ENCODE data around the gene NT5DC4.

Gene NT5DC4

DNA sequence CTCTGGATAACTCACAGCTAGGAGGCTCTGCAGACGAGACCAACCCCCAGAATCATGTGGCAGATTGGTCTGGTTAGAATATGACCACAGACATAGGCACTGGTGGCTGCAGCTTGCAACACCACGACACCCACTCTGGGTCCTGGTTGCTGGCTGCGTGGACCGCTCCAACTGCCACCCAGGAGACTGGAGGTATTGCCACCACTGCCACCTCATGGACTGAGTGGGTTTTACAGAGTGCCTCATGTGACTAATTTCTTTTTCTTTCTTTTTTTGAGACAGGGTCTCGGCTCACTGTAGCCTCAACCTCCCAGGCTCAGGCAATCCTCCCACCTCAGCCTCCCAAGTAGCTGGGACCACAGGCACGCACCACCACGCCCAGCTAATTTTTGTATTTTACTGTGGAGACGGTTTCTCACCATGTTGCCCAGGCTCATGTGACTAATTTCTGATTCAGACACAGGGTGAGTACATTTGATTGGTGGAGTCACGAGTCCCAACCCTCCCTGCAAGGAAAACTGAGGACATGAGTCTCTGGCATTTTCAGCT lies 29.9 kb upstream of the NT5DC4 start:
- peaks cover 8% of the 10 kb centered on the region for H3K4me1 ChIP-seq (ENCODE audit: control insufficient read depth, low read length)
- no peaks in the 10 kb centered on the region for H3K79me2 ChIP-seq (ENCODE audit: control insufficient read depth, low read length)
- no peaks in the 10 kb centered on the region for H4K20me1 ChIP-seq (ENCODE audit: control insufficient read depth, insufficient read depth, low read depth, low read length)
- TF ChIP-seq EZH2phosphoT487 (IDR thresholded peaks at IDR 0.05; ENCODE audit: borderline replicate concordance, low read length), result no peak
- TF ChIP-seq, protein P1, sequence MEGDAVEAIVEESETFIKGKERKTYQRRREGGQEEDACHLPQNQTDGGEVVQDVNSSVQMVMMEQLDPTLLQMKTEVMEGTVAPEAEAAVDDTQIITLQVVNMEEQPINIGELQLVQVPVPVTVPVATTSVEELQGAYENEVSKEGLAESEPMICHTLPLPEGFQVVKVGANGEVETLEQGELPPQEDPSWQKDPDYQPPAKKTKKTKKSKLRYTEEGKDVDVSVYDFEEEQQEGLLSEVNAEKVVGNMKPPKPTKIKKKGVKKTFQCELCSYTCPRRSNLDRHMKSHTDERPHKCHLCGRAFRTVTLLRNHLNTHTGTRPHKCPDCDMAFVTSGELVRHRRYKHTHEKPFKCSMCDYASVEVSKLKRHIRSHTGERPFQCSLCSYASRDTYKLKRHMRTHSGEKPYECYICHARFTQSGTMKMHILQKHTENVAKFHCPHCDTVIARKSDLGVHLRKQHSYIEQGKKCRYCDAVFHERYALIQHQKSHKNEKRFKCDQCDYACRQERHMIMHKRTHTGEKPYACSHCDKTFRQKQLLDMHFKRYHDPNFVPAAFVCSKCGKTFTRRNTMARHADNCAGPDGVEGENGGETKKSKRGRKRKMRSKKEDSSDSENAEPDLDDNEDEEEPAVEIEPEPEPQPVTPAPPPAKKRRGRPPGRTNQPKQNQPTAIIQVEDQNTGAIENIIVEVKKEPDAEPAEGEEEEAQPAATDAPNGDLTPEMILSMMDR (IDR thresholded peaks at IDR 0.05; ENCODE audit: low read depth, low read length, poor library complexity, severe bottlenecking), result peak; percentile 71
- no peaks in the 10 kb centered on the region for H3K36me3 ChIP-seq (ENCODE audit: control insufficient read depth, low read length)
- no peaks in the 10 kb centered on the region for H3F3A ChIP-seq (ENCODE audit: control insufficient read depth, insufficient read depth)
- H3K27ac ChIP-seq (ENCODE audit: low read depth, low read length), result no peak overlapping the region
- H3K4me3 ChIP-seq (ENCODE audit: low read length), result no peak overlapping the region; the same call in 1 of the 2 replicates
- H3K4me2 ChIP-seq (ENCODE audit: low read length), result peak overlapping the region; percentile 36
- H3K9me2 ChIP-seq (replicated peaks; ENCODE audit: control insufficient read depth, low read length), result no peaks in the 10 kb centered on the region
- peaks cover 14% of the 10 kb centered on the region for H3K27me3 ChIP-seq (ENCODE audit: control insufficient read depth, low read length)
- H3K9me3 ChIP-seq (ENCODE audit: control insufficient read depth, insufficient read depth, low read length), result no peaks in the 10 kb centered on the region

DNA sequence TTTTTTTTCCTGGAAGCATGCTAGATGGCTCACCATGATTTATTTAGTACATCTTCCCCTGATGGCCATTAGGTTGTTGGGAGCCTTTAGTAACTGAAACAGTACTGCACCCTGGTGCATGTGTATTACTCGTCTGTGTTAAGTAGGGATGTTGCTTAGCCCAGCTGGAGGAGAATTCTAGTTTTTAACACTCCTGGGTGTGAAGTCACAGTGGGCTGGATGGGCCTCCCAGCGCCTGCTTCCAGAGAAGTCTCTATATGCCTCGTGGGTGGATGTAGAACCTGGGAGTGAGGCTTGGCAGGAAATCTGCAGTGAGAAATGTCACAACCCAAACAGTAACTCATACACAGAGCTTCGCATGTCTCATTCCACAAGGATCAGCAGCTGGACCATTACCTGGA lies 28.9 kb upstream of the NT5DC4 start:
- no peak overlapping the region for H3K4me3 ChIP-seq (ENCODE audit: low read length)
- no peak overlapping the region for H3K4me2 ChIP-seq (ENCODE audit: low read length)
- H3K36me3 ChIP-seq (ENCODE audit: control insufficient read depth, low read length), result no peaks in the 10 kb centered on the region
- H4K20me1 ChIP-seq (ENCODE audit: control insufficient read depth, insufficient read depth, low read depth, low read length), result no peaks in the 10 kb centered on the region
- no peaks in the 10 kb centered on the region for H3K79me2 ChIP-seq (ENCODE audit: control insufficient read depth, low read length)
- peaks cover 3% of the 10 kb centered on the region; the same call in 1 of the 2 replicates for H3K4me1 ChIP-seq (ENCODE audit: control insufficient read depth, low read length)
- no peaks in the 10 kb centered on the region for H3K9me3 ChIP-seq (ENCODE audit: control insufficient read depth, insufficient read depth, low read length)
- TF ChIP-seq EZH2phosphoT487 (IDR thresholded peaks at IDR 0.05; ENCODE audit: borderline replicate concordance, low read length), result no peak
- TF ChIP-seq, protein P1 (IDR thresholded peaks at IDR 0.05; ENCODE audit: low read depth, low read length, poor library complexity, severe bottlenecking), result no peak
- peaks cover 14% of the 10 kb centered on the region for H3K27me3 ChIP-seq (ENCODE audit: control insufficient read depth, low read length)
- no peaks in the 10 kb centered on the region for H3K9me2 ChIP-seq (replicated peaks; ENCODE audit: control insufficient read depth, low read length)
- H3K27ac ChIP-seq (ENCODE audit: low read depth, low read length), result no peak overlapping the region
- no peaks in the 10 kb centered on the region for H3F3A ChIP-seq (ENCODE audit: control insufficient read depth, insufficient read depth)

DNA sequence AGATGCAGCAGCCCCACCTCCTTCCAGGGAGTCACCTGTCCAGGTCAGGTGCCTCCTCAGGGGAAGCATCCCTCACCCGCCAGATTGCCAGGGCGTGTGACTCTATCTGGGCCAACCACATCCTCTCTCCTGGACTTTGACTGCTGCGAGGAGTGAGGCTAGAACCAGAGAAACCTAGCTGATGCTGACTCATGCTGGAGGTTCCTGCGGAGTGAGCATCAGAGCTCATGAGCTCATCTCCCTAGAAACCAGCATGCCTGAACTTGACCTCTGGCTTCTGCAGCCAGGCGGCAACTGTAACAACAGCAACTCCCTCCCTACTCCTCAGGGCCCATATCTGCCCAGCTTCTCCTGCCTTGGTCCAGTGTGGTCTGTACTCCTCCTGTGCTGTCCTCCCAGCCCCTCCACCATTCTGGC lies 28.3 kb upstream of the NT5DC4 start:
- no peaks in the 10 kb centered on the region for H3K9me3 ChIP-seq (ENCODE audit: control insufficient read depth, insufficient read depth, low read length)
- H3K4me1 ChIP-seq (ENCODE audit: control insufficient read depth, low read length), result peaks cover 3% of the 10 kb centered on the region; the same call in 1 of the 2 replicates
- no peaks in the 10 kb centered on the region for H3K9me2 ChIP-seq (replicated peaks; ENCODE audit: control insufficient read depth, low read length)
- no peak for TF ChIP-seq EZH2phosphoT487 (IDR thresholded peaks at IDR 0.05; ENCODE audit: borderline replicate concordance, low read length)
- TF ChIP-seq, protein P1 (IDR thresholded peaks at IDR 0.05; ENCODE audit: low read depth, low read length, poor library complexity, severe bottlenecking), result no peak
- H3K4me3 ChIP-seq (ENCODE audit: low read length), result no peak overlapping the region
- H3K4me2 ChIP-seq (ENCODE audit: low read length), result no peak overlapping the region
- peaks cover 14% of the 10 kb centered on the region for H3K27me3 ChIP-seq (ENCODE audit: control insufficient read depth, low read length)
- H3K36me3 ChIP-seq (ENCODE audit: control insufficient read depth, low read length), result no peaks in the 10 kb centered on the region
- no peaks in the 10 kb centered on the region for H3K79me2 ChIP-seq (ENCODE audit: control insufficient read depth, low read length)
- no peaks in the 10 kb centered on the region for H4K20me1 ChIP-seq (ENCODE audit: control insufficient read depth, insufficient read depth, low read depth, low read length)
- H3F3A ChIP-seq (ENCODE audit: control insufficient read depth, insufficient read depth), result no peaks in the 10 kb centered on the region
- no peak overlapping the region for H3K27ac ChIP-seq (ENCODE audit: low read depth, low read length)

Measured in DOHH2 (cell line).